Measurements from ENCODE around the gene OTUD4. TPM values are rescaled to one million over a fixed set of nuclear protein-coding genes. Genes with fewer than 3 reads are reported as not detected.
"Not testable (repeated sequence)": the region's sequence is repeated elsewhere in the genome, so short reads cannot be mapped to it uniquely, and the experiment has no call there.

Gene OTUD4
- 22.7 TPM for total RNA-seq (ENCODE audit: unreplicated experiment)
- long read RNA-seq, partial matches to known transcripts: 1 of 2 reads
- long read RNA-seq, other reads (novel, unspliced or antisense): 1 of 2 reads

- H3K27ac Mint-ChIP-seq (ENCODE audit: unreplicated experiment): peak within 1 kb of the TSS; percentile 90
- peak; percentile 96 for DNase-seq
- no peak for TF ChIP-seq CTCF (IDR thresholded peaks at IDR 0.05; ENCODE audit: partially characterized antibody, unreplicated experiment)
- H3K4me3 Mint-ChIP-seq (ENCODE audit: unreplicated experiment): peak within 1 kb of the TSS; percentile 96
- H3K27me3 Mint-ChIP-seq (ENCODE audit: unreplicated experiment): peaks cover 2% of the 10 kb centered on the region
- H3K9me3 Mint-ChIP-seq (ENCODE audit: unreplicated experiment): peaks cover 5% of the 10 kb centered on the region
- peaks cover 4% of the 10 kb centered on the region for H3K36me3 Mint-ChIP-seq (ENCODE audit: unreplicated experiment)
- H3K4me1 Mint-ChIP-seq (ENCODE audit: low read depth, unreplicated experiment): peaks cover 7% of the 10 kb centered on the region
Observed at GRCh38 chr4:145180298-145181090, at the start of gene OTUD4. TSS of gene OTUD4 (minus strand) at chr4:145180589. CDS start at chr4:145179973, 616 bp downstream.

GRCh38 chr4:145223228-145223627, 42.8 kb upstream of the OTUD4 start:
- not testable (repeated sequence) for H3K36me3 Mint-ChIP-seq (ENCODE audit: unreplicated experiment); H3K27me3 Mint-ChIP-seq (ENCODE audit: unreplicated experiment); H3K4me3 Mint-ChIP-seq (ENCODE audit: unreplicated experiment); H3K4me1 Mint-ChIP-seq (ENCODE audit: low read depth, unreplicated experiment); H3K9me3 Mint-ChIP-seq (ENCODE audit: unreplicated experiment); H3K27ac Mint-ChIP-seq (ENCODE audit: unreplicated experiment); DNase-seq

GRCh38 chr4:145221529-145221928, 41.1 kb upstream of the OTUD4 start:
- not testable (repeated sequence) for H3K4me3 Mint-ChIP-seq (ENCODE audit: unreplicated experiment); H3K9me3 Mint-ChIP-seq (ENCODE audit: unreplicated experiment); H3K27me3 Mint-ChIP-seq (ENCODE audit: unreplicated experiment); H3K27ac Mint-ChIP-seq (ENCODE audit: unreplicated experiment); H3K36me3 Mint-ChIP-seq (ENCODE audit: unreplicated experiment); DNase-seq; H3K4me1 Mint-ChIP-seq (ENCODE audit: low read depth, unreplicated experiment)

- Mint-ChIP-seq H3K4me1 (ENCODE audit: low read depth, unreplicated experiment) (no peaks in the 10 kb centered on the region), H3K27ac (ENCODE audit: unreplicated experiment) (no peak overlapping the region), H3K27me3 (ENCODE audit: unreplicated experiment) (no peaks in the 10 kb centered on the region)
Observed at GRCh38 chr4:145219090-145219489, 38.7 kb upstream of the OTUD4 start.

GRCh38 chr4:145218251-145218650, 37.9 kb upstream of the OTUD4 start:
- no peak for DNase-seq
- Mint-ChIP-seq H3K9me3 (ENCODE audit: unreplicated experiment) (no peaks in the 10 kb centered on the region), H3K36me3 (ENCODE audit: unreplicated experiment) (peaks cover 3% of the 10 kb centered on the region), H3K27ac (ENCODE audit: unreplicated experiment) (no peak overlapping the region), H3K4me1 (ENCODE audit: low read depth, unreplicated experiment) (no peaks in the 10 kb centered on the region), H3K27me3 (ENCODE audit: unreplicated experiment) (no peaks in the 10 kb centered on the region), H3K4me3 (ENCODE audit: unreplicated experiment) (no peak overlapping the region)
- no peak for TF ChIP-seq CTCF (IDR thresholded peaks at IDR 0.05; ENCODE audit: partially characterized antibody, unreplicated experiment)

More at GRCh38 chr4:145219090-145219489, 38.7 kb upstream of the OTUD4 start:
- no peak for DNase-seq
- H3K36me3 Mint-ChIP-seq (ENCODE audit: unreplicated experiment): no peaks in the 10 kb centered on the region
- no peak for TF ChIP-seq CTCF (IDR thresholded peaks at IDR 0.05; ENCODE audit: partially characterized antibody, unreplicated experiment)
- no peak overlapping the region for H3K4me3 Mint-ChIP-seq (ENCODE audit: unreplicated experiment)
- H3K9me3 Mint-ChIP-seq (ENCODE audit: unreplicated experiment): no peaks in the 10 kb centered on the region

GRCh38 chr4:145217349-145217748, 37.0 kb upstream of the OTUD4 start:
- Mint-ChIP-seq H3K27ac (ENCODE audit: unreplicated experiment) (no peak overlapping the region), H3K4me1 (ENCODE audit: low read depth, unreplicated experiment) (no peaks in the 10 kb centered on the region), H3K9me3 (ENCODE audit: unreplicated experiment) (no peaks in the 10 kb centered on the region), H3K4me3 (ENCODE audit: unreplicated experiment) (no peak overlapping the region), H3K36me3 (ENCODE audit: unreplicated experiment) (peaks cover 3% of the 10 kb centered on the region), H3K27me3 (ENCODE audit: unreplicated experiment) (no peaks in the 10 kb centered on the region)
- TF ChIP-seq CTCF (IDR thresholded peaks at IDR 0.05; ENCODE audit: partially characterized antibody, unreplicated experiment): no peak
- no peak for DNase-seq
